ENCODE data around the gene KCNIP4. TPM values are rescaled to one million over a fixed set of nuclear protein-coding genes. Genes with fewer than 3 reads are reported as not detected.

KCNIP4 gene
- total RNA-seq, 1 donor from 2014 or later, result not detected

DNA sequence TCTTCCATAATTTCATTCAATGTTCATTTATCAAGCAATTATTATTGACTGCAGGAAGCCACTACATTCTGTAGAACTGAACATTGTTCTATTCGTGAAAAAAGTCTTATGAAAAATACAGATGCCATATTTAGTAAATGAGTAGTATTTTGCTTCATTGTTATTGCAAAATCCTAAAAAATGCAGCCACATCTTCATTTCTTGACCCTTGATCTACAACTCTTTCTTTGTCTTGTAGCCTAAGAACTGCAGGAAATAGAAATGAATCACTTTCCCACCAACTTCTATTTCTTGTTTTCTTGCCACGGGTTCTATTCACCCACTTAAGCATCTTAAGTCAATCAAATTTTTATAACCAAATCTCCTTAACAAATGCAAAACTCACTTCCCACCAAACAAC, 63.3 kb downstream of the KCNIP4 start:
- TF ChIP-seq, protein P1, sequence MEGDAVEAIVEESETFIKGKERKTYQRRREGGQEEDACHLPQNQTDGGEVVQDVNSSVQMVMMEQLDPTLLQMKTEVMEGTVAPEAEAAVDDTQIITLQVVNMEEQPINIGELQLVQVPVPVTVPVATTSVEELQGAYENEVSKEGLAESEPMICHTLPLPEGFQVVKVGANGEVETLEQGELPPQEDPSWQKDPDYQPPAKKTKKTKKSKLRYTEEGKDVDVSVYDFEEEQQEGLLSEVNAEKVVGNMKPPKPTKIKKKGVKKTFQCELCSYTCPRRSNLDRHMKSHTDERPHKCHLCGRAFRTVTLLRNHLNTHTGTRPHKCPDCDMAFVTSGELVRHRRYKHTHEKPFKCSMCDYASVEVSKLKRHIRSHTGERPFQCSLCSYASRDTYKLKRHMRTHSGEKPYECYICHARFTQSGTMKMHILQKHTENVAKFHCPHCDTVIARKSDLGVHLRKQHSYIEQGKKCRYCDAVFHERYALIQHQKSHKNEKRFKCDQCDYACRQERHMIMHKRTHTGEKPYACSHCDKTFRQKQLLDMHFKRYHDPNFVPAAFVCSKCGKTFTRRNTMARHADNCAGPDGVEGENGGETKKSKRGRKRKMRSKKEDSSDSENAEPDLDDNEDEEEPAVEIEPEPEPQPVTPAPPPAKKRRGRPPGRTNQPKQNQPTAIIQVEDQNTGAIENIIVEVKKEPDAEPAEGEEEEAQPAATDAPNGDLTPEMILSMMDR (IDR thresholded peaks at IDR 0.05), result no peak
- Histone ChIP-seq H3K27me3 (ENCODE audit: low read depth) (no peaks in the 10 kb centered on the region), H3K9me3 (no peaks in the 10 kb centered on the region), H3K36me3 (no peaks in the 10 kb centered on the region), H3K27ac (no peak overlapping the region), H3K4me3 (no peak overlapping the region), H3K4me1 (no peaks in the 10 kb centered on the region)
- DNase-seq (no peak), ATAC-seq (no peak)
- intact Hi-C loops (cut with DNase I), result no loop called here

DNA sequence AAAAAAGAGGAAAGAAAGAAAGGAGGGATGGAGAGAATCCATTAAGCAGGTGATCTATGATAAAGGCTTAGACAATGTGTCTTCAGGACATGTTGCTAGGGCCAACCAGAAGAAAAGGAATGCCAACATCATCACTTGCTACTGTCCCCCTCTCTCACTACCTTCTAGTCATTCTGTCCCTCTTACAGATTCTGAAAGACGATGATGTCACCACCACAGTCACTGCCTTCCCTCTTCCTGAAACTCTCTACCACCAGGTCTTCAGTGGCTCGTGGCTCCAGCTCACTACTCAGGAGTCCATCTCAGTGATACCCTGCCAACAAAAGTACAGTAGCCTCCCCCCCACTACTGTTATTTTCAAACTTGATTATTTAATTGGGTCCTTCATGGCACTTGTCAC, 64.0 kb downstream of the KCNIP4 start:
- no peaks in the 10 kb centered on the region for H3K4me1 ChIP-seq
- DNase-seq, result no peak
- TF ChIP-seq, protein P1 (IDR thresholded peaks at IDR 0.05), result no peak
- no peak for ATAC-seq
- intact Hi-C loops (cut with DNase I), result no loop called here
- no peaks in the 10 kb centered on the region for H3K36me3 ChIP-seq
- H3K9me3 ChIP-seq, result no peaks in the 10 kb centered on the region
- H3K27me3 ChIP-seq (ENCODE audit: low read depth), result no peaks in the 10 kb centered on the region
- no peak overlapping the region for H3K4me3 ChIP-seq
- H3K27ac ChIP-seq, result no peak overlapping the region

DNA sequence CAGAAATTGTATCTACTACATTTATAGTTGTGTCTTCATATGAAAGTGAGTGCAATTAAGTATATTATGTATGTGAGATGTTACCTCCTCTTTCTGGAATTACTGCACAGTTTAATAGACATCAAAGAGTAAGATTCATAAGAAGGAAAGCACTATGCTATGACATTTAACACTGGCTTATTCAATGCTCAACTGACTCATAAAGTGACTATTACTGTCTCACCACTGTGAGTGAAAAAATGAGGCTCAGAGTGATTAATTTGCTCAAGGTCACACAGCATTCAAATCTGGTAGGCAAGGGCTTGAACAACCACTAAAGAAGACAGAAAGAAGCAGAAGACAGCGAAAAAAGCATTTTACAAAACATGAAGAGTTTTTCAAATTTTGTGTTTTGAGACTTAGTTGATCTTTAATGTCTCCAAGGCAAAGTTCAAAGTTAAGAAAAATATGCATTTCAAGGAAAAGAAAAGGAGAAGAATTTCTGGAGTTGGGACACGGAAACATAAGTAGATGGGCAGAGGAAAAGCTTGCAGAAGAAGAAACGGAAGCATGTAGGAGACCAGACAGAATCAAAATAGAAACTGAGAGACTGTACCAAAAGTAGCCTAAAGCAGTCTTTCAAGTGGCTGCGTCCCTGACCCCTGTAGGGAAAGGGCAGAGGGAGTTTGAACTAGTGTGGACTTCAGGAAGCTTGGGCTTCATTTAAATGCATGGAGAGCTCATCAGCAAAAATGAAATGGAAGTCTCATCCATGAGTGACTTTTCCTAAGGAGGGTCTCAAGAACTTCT, 66.3 kb downstream of the KCNIP4 start:
- no peak for DNase-seq
- intact Hi-C loops (cut with DNase I), result no loop called here
- H3K27me3 ChIP-seq (ENCODE audit: low read depth), result no peaks in the 10 kb centered on the region
- no peaks in the 10 kb centered on the region for H3K36me3 ChIP-seq
- H3K9me3 ChIP-seq, result no peaks in the 10 kb centered on the region
- H3K4me3 ChIP-seq, result no peak overlapping the region
- TF ChIP-seq, protein P1 (IDR thresholded peaks at IDR 0.05), result no peak
- H3K4me1 ChIP-seq, result no peaks in the 10 kb centered on the region
- no peak overlapping the region for H3K27ac ChIP-seq
- ATAC-seq, result no peak

DNA sequence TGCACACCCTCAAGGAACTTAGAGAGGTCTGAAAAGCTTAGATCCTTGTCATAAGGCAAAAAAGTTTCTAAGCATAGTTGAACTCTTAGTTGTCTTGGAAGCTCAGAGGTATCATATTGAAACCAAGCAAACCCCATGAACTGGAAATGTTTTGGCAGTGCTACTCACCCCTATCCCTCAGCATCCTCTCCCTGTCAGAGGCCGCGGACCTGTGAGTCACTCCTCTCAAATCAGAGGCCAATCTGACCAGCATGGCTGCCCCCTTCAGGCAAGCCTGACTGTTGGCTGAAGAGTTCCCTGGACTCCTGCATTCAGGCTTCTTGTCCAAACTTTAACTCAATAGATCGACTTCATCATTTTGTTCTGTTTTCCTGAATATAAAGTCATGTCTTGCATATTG, 69.4 kb downstream of the KCNIP4 start:
- Histone ChIP-seq H3K27me3 (ENCODE audit: low read depth) (no peaks in the 10 kb centered on the region), H3K36me3 (no peaks in the 10 kb centered on the region), H3K27ac (no peak overlapping the region), H3K4me3 (no peak overlapping the region), H3K9me3 (no peaks in the 10 kb centered on the region), H3K4me1 (no peaks in the 10 kb centered on the region)
- no peak for DNase-seq
- no peak for ATAC-seq
- TF ChIP-seq, protein P1 (IDR thresholded peaks at IDR 0.05), result no peak
- intact Hi-C loops (cut with DNase I), result no loop called here

DNA sequence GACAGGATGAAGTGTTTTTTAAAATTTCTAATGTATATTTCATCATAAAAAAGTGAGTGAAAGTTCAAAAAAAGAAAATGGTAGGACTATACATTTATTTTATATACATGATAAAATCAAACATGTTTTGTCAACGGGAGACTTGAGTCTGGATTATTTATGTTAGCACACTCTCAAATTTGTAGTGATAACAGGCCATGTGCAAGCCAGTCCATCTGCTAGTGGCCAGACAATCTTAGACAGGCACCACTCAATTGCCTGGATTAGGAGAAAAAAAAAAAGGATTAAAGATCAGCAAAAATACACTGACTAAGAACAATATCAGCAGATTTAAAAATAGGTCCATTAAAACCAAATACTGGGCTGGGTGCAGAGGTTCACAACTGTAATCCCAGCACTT, 71.9 kb downstream of the KCNIP4 start:
- Histone ChIP-seq H3K36me3 (no peaks in the 10 kb centered on the region), H3K27ac (no peak overlapping the region), H3K27me3 (ENCODE audit: low read depth) (no peaks in the 10 kb centered on the region), H3K9me3 (no peaks in the 10 kb centered on the region), H3K4me3 (no peak overlapping the region), H3K4me1 (no peaks in the 10 kb centered on the region)
- DNase-seq (no peak), ATAC-seq (no peak)
- TF ChIP-seq, protein P1 (IDR thresholded peaks at IDR 0.05), result no peak
- intact Hi-C loops (cut with DNase I), result no loop called here

Data from lower lobe of right lung (tissue), 2 donors.